Sigmoid colon (tissue), 7 donors: Measurements from ENCODE around the gene TCF12. TPM values are rescaled to one million over a fixed set of nuclear protein-coding genes. Genes with fewer than 3 reads are reported as not detected.

Source experiments
- DNase-seq: peaks from one replicate; pipeline ENCODE4 v3.0.0-alpha.2; 2019
- H3K27ac ChIP-seq, 4 donors: fragments of 200-600 bp; sonication (generic); one replicate each; pipeline ENCODE4 v1.5.1; 2016 to 2019; ENCODE audit warnings: mild to moderate bottlenecking in 1 of 4
- H3K27me3 ChIP-seq, 3 donors: fragments of 200-600 bp; sonication (generic); one replicate each; pipeline ENCODE4 v1.5.1; 2019; ENCODE audit warnings: mild to moderate bottlenecking in 1 of 3
- H3K36me3 ChIP-seq, 4 donors: fragments of 200-600 bp; sonication (generic); one replicate each; pipeline ENCODE4 v1.5.1; 2016 to 2019
- H3K4me1 ChIP-seq, 4 donors: fragments of 200-600 bp; sonication (generic); one replicate each; pipeline ENCODE4 v1.5.1; 2017 to 2019
- H3K4me3 ChIP-seq, 4 donors: fragments of 200-600 bp; sonication (generic); one replicate each; pipeline ENCODE4 v1.5.1; 2017 to 2019; ENCODE audit warnings: mild to moderate bottlenecking in 2 of 4, moderate library complexity in 1 of 4
- H3K9me3 ChIP-seq, 4 donors: fragments of 200-600 bp in 3 of 4; sonication (generic) in 3 of 4; one replicate each; pipeline versions ENCODE4 v1.5.1 to v1.6.1; 2013 to 2019
- EP300 ChIP-seq, 4 donors: sonication (generic); formaldehyde crosslinking; IDR thresholded peaks; one replicate each; pipeline ENCODE4 v1.6.1; 2017; ENCODE audit warnings: antibody characterized with exemption in 4 of 4
- POLR2A ChIP-seq, 2 donors: fragments of 450-650 bp; IDR thresholded peaks; one replicate each; pipeline ENCODE4 v1.6.1; 2016; ENCODE audit warnings: antibody characterized with exemption in 2 of 2, mild to moderate bottlenecking in 2 of 2, moderate library complexity in 2 of 2
- POLR2AphosphoS5 ChIP-seq, 4 donors: sonication (generic); formaldehyde crosslinking; IDR thresholded peaks; one replicate each; pipeline ENCODE4 v1.6.1; 2017; ENCODE audit warnings: antibody characterized with exemption in 4 of 4
- WGBS, 2 donors: extraction: QIAGEN DNeasy Blood & Tissue Kit; methylation state at CpG; one replicate each; pipeline ENCODE4 v1.1.7; 2013; 5-methylcytosine and 5-hydroxymethylcytosine counted together
- intact Hi-C: fragments of 100-400 bp; cut with DNase I; formaldehyde crosslinking; loops from one replicate; pipeline ENCODE4 v1.15.1; 2023
- polyA plus RNA-seq, 3 donors: library from polyadenylated mRNA; stranded (reverse); fragments of 200-250 nt; gene quantifications; one replicate each; pipeline ENCODE4 v1.2.3, GENCODE V29; 2013
- total RNA-seq, 4 donors: library from RNA; depleted of rRNA; stranded (reverse); fragments of >200 nt; gene quantifications; one replicate each; pipeline ENCODE4 v1.1.0, GENCODE V29; 2016
- TF ChIP-seq, protein P1 (sequence below), 4 experiments: fragments of 450-650 bp in 3 of 4; fragments of 200-600 bp in 1 of 4; IDR thresholded peaks; one replicate each; pipeline ENCODE4 v1.5.1; 2016 to 2019; ENCODE audit warnings: antibody characterized with exemption in 4 of 4, mild to moderate bottlenecking in 3 of 4, moderate library complexity in 2 of 4
- donor health status: healthy with polysubstance abuse.
- donor health status: Bipolar disorder and iron deficiency.
- donor health status: healthy.

The TCF12 gene
- total and polyA plus RNA-seq, 7 donors, result 13.2 to 147 (median 77.8) TPM

- Histone ChIP-seq H3K36me3 (no peaks in the 10 kb centered on the region), H3K4me3 (no peak overlapping the region), H3K27ac (no peak overlapping the region), H3K27me3 (no peaks in the 10 kb centered on the region), H3K9me3 (no peaks in the 10 kb centered on the region), H3K4me1 (no peaks in the 10 kb centered on the region)
- no peak for DNase-seq
- no peak for TF ChIP-seq POLR2AphosphoS5 (IDR thresholded peaks at IDR 0.05)
- no peak for TF ChIP-seq POLR2A (IDR thresholded peaks at IDR 0.05)
- TF ChIP-seq, protein P1, sequence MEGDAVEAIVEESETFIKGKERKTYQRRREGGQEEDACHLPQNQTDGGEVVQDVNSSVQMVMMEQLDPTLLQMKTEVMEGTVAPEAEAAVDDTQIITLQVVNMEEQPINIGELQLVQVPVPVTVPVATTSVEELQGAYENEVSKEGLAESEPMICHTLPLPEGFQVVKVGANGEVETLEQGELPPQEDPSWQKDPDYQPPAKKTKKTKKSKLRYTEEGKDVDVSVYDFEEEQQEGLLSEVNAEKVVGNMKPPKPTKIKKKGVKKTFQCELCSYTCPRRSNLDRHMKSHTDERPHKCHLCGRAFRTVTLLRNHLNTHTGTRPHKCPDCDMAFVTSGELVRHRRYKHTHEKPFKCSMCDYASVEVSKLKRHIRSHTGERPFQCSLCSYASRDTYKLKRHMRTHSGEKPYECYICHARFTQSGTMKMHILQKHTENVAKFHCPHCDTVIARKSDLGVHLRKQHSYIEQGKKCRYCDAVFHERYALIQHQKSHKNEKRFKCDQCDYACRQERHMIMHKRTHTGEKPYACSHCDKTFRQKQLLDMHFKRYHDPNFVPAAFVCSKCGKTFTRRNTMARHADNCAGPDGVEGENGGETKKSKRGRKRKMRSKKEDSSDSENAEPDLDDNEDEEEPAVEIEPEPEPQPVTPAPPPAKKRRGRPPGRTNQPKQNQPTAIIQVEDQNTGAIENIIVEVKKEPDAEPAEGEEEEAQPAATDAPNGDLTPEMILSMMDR (IDR thresholded peaks at IDR 0.05), result no peak
- intact Hi-C loops, result no loop called here
- 72 to 77% methylated on average over 5 of the region's 5 CpGs for WGBS, 2 donors
These were observed 184.4 kb downstream of the TCF12 start for GRCh38 chr15:57102858-57103257.

- TF ChIP-seq EP300 (IDR thresholded peaks at IDR 0.05) (no peak), POLR2AphosphoS5 (IDR thresholded peaks at IDR 0.05) (no peak), POLR2A (IDR thresholded peaks at IDR 0.05) (no peak)
- TF ChIP-seq, protein P1 (IDR thresholded peaks at IDR 0.05), result no peak
- H3K36me3 ChIP-seq, result no peaks in the 10 kb centered on the region
- no peak overlapping the region for H3K4me3 ChIP-seq
- intact Hi-C loops, result no loop called here
- 92 to 97% methylated on average over 2 of the region's 2 CpGs for WGBS, 2 donors
- no peak overlapping the region for H3K27ac ChIP-seq
- DNase-seq, result no peak
- H3K9me3 ChIP-seq, result no peaks in the 10 kb centered on the region
- H3K27me3 ChIP-seq, result no peaks in the 10 kb centered on the region
- peaks cover 0 to 10% (median 4%) of the 10 kb centered on the region in 4 donors for H3K4me1 ChIP-seq
These were observed 189.9 kb downstream of the TCF12 start for GRCh38 chr15:57108296-57108695.

DNA sequence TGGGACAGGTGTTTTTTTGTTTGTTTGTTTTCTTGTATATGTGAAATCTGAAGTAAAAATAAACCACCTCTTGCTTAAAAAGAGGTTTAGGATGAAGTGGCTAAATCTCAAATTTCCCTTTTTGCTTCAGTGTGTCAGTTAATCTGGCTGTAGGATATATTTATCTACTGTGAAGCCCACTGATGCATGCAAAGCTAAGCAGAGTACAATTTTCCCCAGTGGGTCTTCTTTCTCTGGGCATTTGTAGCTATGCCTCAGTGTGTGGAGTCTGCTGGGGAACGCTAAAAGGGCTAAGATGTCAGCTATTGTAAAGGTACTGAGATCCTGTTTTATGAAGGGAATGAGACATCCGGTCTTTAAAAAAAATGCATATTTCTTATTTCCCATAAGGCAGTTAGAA, 190.6 kb downstream of the TCF12 start:
- no peak overlapping the region for H3K4me3 ChIP-seq
- intact Hi-C loops, result no loop called here
- H3K27me3 ChIP-seq, result no peaks in the 10 kb centered on the region
- no peaks in the 10 kb centered on the region for H3K9me3 ChIP-seq
- no peak overlapping the region for H3K27ac ChIP-seq
- no peak for DNase-seq
- peaks cover 0 to 15% (median 8%) of the 10 kb centered on the region in 4 donors for H3K4me1 ChIP-seq
- H3K36me3 ChIP-seq, result no peaks in the 10 kb centered on the region
- WGBS, 2 donors, result 79 to 95% methylated on average over 2 of the region's 2 CpGs
- TF ChIP-seq, protein P1 (IDR thresholded peaks at IDR 0.05), result no peak
- no peak for TF ChIP-seq POLR2A (IDR thresholded peaks at IDR 0.05)
- no peak for TF ChIP-seq EP300 (IDR thresholded peaks at IDR 0.05)
- no peak for TF ChIP-seq POLR2AphosphoS5 (IDR thresholded peaks at IDR 0.05)

DNA sequence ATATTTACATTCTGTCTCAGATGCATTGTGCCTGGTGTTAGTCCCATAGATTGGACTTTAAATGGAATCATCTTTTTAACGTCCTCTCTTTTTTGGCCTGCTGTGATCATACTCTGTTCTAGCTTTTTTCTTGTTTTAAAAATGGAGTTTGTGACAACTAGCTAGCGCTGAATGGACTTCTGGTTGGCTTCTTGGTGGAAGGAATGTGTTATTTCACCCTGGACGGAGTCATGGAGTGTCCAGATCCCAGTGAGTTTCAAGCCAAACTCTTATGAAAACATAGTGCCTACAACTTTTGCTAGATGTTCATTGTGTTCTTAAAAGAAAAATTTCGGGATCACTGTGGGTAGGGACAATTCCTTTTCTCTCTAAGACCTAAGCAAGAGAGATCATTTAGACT, 192.6 kb downstream of the TCF12 start:
- no peak for TF ChIP-seq EP300 (IDR thresholded peaks at IDR 0.05)
- TF ChIP-seq, protein P1 (IDR thresholded peaks at IDR 0.05), result peak in 1 of 4 experiments; percentile 18
- Histone ChIP-seq H3K36me3 (no peaks in the 10 kb centered on the region), H3K9me3 (no peaks in the 10 kb centered on the region), H3K4me3 (no peak overlapping the region), H3K27me3 (no peaks in the 10 kb centered on the region), H3K27ac (no peak overlapping the region), H3K4me1 (peaks cover 0 to 21% (median 11%) of the 10 kb centered on the region in 4 donors)
- DNase-seq, result no peak
- intact Hi-C loops, result no loop called here
- 95 to 97% methylated on average over 4 of the region's 4 CpGs for WGBS, 2 donors

- intact Hi-C loops, result no loop called here
These were observed 193.7 kb downstream of the TCF12 start for GRCh38 chr15:57112178-57112577.

More at GRCh38 chr15:57112178-57112577, 193.7 kb downstream of the TCF12 start:
- DNase-seq, result no peak
- Histone ChIP-seq H3K27me3 (no peaks in the 10 kb centered on the region), H3K4me3 (no peak overlapping the region), H3K4me1 (peaks cover 0 to 30% (median 11%) of the 10 kb centered on the region in 4 donors), H3K36me3 (no peaks in the 10 kb centered on the region), H3K9me3 (no peaks in the 10 kb centered on the region), H3K27ac (no peak overlapping the region)
- TF ChIP-seq, protein P1 (IDR thresholded peaks at IDR 0.05), result no peak
- TF ChIP-seq EP300 (IDR thresholded peaks at IDR 0.05), result no peak
- TF ChIP-seq POLR2AphosphoS5 (IDR thresholded peaks at IDR 0.05), result no peak
- no peak for TF ChIP-seq POLR2A (IDR thresholded peaks at IDR 0.05)
- WGBS, 2 donors, result 85 to 86% methylated on average over 2 of the region's 2 CpGs
